GM19328 (cell line): ENCODE results near the gene CCNJL.

Source experiments
- ATAC-seq: cut with Tn5 transposase; IDR thresholded peaks from one replicate; pipeline ENCODE4 v1.9.1; 2021; ENCODE audit warnings: mild to moderate bottlenecking, moderate library complexity; ENCODE audit not compliant: unreplicated experiment

CCNJL gene

GRCh38 chr5:160231783-160232342, 80.5 kb downstream of the CCNJL start:
- no peak for ATAC-seq

- ATAC-seq: no peak
Observed at GRCh38 chr5:160230686-160231527, 81.5 kb downstream of the CCNJL start.

- no peak for ATAC-seq
Observed at GRCh38 chr5:160229190-160229742, 83.1 kb downstream of the CCNJL start, which contains the start of gene FABP6. Gene FABP6, plus strand, starts transcription at chr5:160229506. Its CDS starts 52 bp downstream, at chr5:160229558.

- ATAC-seq: no peak
Observed at GRCh38 chr5:160227012-160227411, 85.4 kb downstream of the CCNJL start.

GRCh38 chr5:160221082-160221481, 91.3 kb downstream of the CCNJL start:
- ATAC-seq: no peak

- ATAC-seq: no peak
Observed at GRCh38 chr5:160219356-160219755, 93.0 kb downstream of the CCNJL start.

- no peak for ATAC-seq
Observed at GRCh38 chr5:160213537-160213936, 98.8 kb downstream of the CCNJL start.

- no peak for ATAC-seq
Observed at GRCh38 chr5:160211352-160211751, 101.0 kb downstream of the CCNJL start.

- no peak for ATAC-seq
Observed at GRCh38 chr5:160210606-160211005, 101.8 kb downstream of the CCNJL start.

GRCh38 chr5:160209917-160210316, 102.4 kb downstream of the CCNJL start:
- ATAC-seq: no peak

- ATAC-seq: no peak
Observed at GRCh38 chr5:160207061-160207460, 105.3 kb downstream of the CCNJL start.
